ENCODE data around the gene STARD7. TPM values are rescaled to one million over a fixed set of nuclear protein-coding genes. Genes with fewer than 3 reads are reported as not detected.
A peak's percentile ranks its signal among the peaks of the same experiment; 100 is the strongest.

STARD7 gene
- total and polyA plus RNA-seq, 10 of the 15 experiments (the other 5 are each of a cell fraction or from before 2014, with no cell fraction given): 85.4 to 237 (median 153) TPM

DNA sequence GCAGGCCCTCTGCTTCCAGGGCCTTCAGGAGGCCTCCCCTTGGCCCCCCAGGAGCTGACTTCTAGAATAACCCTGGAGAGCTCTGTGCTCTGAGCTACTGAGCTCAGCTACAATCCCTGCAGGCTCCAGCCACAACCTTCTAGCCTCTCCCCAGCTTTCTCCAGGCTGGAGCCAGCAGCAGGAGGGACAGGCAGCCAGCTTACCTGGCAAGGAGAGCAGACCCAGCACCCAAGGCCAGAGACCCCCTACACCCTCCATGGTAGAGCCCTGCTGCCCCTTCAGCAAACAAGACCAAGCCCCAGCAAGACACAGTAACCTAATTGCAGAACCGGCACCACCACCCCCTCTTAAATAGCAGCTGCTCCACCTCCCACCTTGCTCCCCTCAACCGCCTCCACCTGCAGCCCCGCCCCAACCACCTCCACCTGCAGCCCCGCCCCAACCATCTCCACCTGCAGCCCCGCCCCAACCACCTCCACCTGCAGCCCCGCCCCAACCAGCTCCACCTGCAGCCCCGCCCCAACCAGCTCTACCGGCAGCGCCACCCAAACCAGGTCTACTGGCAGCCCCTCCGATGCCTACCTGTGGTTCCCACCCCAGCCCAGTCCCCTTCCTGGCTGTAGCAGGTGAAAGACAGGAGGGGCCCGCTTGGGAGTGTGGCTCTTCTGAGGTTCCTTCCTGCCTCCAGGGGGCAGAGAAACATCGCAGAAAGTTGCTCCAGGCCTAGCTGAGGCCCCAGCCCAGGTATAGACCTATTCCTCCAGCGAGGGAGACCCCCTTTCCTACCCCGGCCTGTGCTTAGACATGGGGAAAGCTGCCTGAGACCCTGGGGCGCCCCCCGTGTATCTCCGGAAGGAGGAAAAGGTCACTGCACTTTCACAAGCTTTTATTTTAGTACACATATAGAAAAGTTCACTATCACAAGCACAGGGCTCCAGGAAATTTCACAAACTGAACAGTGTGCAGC is 70.2 kb downstream of the STARD7 start, which contains the start of gene ASTL (continued):
- TF ChIP-seq, protein P1, sequence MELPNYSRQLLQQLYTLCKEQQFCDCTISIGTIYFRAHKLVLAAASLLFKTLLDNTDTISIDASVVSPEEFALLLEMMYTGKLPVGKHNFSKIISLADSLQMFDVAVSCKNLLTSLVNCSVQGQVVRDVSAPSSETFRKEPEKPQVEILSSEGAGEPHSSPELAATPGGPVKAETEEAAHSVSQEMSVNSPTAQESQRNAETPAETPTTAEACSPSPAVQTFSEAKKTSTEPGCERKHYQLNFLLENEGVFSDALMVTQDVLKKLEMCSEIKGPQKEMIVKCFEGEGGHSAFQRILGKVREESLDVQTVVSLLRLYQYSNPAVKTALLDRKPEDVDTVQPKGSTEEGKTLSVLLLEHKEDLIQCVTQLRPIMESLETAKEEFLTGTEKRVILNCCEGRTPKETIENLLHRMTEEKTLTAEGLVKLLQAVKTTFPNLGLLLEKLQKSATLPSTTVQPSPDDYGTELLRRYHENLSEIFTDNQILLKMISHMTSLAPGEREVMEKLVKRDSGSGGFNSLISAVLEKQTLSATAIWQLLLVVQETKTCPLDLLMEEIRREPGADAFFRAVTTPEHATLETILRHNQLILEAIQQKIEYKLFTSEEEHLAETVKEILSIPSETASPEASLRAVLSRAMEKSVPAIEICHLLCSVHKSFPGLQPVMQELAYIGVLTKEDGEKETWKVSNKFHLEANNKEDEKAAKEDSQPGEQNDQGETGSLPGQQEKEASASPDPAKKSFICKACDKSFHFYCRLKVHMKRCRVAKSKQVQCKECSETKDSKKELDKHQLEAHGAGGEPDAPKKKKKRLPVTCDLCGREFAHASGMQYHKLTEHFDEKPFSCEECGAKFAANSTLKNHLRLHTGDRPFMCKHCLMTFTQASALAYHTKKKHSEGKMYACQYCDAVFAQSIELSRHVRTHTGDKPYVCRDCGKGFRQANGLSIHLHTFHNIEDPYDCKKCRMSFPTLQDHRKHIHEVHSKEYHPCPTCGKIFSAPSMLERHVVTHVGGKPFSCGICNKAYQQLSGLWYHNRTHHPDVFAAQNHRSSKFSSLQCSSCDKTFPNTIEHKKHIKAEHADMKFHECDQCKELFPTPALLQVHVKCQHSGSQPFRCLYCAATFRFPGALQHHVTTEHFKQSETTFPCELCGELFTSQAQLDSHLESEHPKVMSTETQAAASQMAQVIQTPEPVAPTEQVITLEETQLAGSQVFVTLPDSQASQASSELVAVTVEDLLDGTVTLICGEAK (IDR thresholded peaks at IDR 0.05; ENCODE audit: borderline replicate concordance): no peak
- TF ChIP-seq TCF12 (IDR thresholded peaks at IDR 0.05; ENCODE audit: low read depth, low read length): no peak
- peak; percentile 76 for TF ChIP-seq POLR2AphosphoS5 (IDR thresholded peaks at IDR 0.05; ENCODE audit: low read length)
- TF ChIP-seq, protein P2, sequence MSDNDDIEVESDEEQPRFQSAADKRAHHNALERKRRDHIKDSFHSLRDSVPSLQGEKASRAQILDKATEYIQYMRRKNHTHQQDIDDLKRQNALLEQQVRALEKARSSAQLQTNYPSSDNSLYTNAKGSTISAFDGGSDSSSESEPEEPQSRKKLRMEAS (IDR thresholded peaks at IDR 0.05; ENCODE audit: low read depth, low read length): no peak
- TF ChIP-seq, protein P3, sequence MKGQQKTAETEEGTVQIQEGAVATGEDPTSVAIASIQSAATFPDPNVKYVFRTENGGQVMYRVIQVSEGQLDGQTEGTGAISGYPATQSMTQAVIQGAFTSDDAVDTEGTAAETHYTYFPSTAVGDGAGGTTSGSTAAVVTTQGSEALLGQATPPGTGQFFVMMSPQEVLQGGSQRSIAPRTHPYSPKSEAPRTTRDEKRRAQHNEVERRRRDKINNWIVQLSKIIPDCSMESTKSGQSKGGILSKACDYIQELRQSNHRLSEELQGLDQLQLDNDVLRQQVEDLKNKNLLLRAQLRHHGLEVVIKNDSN (IDR thresholded peaks at IDR 0.05; ENCODE audit: borderline replicate concordance, extremely low read length, insufficient read depth, low read depth, low read length): no peak
- TF ChIP-seq POU2F2 (IDR thresholded peaks at IDR 0.05; ENCODE audit: borderline replicate concordance, low read depth, low read length): peak; percentile 83; the same call in 2 of the 3 replicates
- TF ChIP-seq SUPT20H (IDR thresholded peaks at IDR 0.05; ENCODE audit: borderline replicate concordance, control insufficient read depth, low read depth, low read length): no peak
- TF ChIP-seq MYB (IDR thresholded peaks at IDR 0.05; ENCODE audit: borderline replicate concordance, low read depth, low read length): peak; percentile 48; the same call in 1 of the 2 replicates
- TF ChIP-seq, protein P4, sequence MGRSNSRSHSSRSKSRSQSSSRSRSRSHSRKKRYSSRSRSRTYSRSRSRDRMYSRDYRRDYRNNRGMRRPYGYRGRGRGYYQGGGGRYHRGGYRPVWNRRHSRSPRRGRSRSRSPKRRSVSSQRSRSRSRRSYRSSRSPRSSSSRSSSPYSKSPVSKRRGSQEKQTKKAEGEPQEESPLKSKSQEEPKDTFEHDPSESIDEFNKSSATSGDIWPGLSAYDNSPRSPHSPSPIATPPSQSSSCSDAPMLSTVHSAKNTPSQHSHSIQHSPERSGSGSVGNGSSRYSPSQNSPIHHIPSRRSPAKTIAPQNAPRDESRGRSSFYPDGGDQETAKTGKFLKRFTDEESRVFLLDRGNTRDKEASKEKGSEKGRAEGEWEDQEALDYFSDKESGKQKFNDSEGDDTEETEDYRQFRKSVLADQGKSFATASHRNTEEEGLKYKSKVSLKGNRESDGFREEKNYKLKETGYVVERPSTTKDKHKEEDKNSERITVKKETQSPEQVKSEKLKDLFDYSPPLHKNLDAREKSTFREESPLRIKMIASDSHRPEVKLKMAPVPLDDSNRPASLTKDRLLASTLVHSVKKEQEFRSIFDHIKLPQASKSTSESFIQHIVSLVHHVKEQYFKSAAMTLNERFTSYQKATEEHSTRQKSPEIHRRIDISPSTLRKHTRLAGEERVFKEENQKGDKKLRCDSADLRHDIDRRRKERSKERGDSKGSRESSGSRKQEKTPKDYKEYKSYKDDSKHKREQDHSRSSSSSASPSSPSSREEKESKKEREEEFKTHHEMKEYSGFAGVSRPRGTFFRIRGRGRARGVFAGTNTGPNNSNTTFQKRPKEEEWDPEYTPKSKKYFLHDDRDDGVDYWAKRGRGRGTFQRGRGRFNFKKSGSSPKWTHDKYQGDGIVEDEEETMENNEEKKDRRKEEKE (IDR thresholded peaks at IDR 0.05): no peak
- TF ChIP-seq RFX5 (IDR thresholded peaks at IDR 0.05; ENCODE audit: low read depth, low read length): no peak
- TF ChIP-seq CHD2 (IDR thresholded peaks at IDR 0.05; ENCODE audit: borderline replicate concordance, low read depth, low read length): 0 out of 2 replicates have a peak, but pooled peaks have one; percentile 42
- no peak for TF ChIP-seq ASH2L (IDR thresholded peaks at IDR 0.05; ENCODE audit: borderline replicate concordance, low read depth)
- TF ChIP-seq NFYB (IDR thresholded peaks at IDR 0.05; ENCODE audit: insufficient read depth, low read depth, low read length): no peak
- TF ChIP-seq YBX1 (IDR thresholded peaks at IDR 0.05): no peak
- TF ChIP-seq, protein P5, sequence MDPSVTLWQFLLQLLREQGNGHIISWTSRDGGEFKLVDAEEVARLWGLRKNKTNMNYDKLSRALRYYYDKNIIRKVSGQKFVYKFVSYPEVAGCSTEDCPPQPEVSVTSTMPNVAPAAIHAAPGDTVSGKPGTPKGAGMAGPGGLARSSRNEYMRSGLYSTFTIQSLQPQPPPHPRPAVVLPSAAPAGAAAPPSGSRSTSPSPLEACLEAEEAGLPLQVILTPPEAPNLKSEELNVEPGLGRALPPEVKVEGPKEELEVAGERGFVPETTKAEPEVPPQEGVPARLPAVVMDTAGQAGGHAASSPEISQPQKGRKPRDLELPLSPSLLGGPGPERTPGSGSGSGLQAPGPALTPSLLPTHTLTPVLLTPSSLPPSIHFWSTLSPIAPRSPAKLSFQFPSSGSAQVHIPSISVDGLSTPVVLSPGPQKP (IDR thresholded peaks at IDR 0.05; ENCODE audit: low read depth, low read length): no peak
- no peak for TF ChIP-seq EZH2 (IDR thresholded peaks at IDR 0.05; ENCODE audit: borderline replicate concordance, control insufficient read depth, low read depth, low read length)
- peak; percentile 20; the same call in 1 of the 2 replicates for TF ChIP-seq GATAD2B (conservative IDR thresholded peaks at IDR 0.05; ENCODE audit: low read depth)
- no peak for TF ChIP-seq NFXL1 (IDR thresholded peaks at IDR 0.05; ENCODE audit: borderline replicate concordance)
- TF ChIP-seq HDAC2 (IDR thresholded peaks at IDR 0.05): no peak

Measured in GM12878 (cell line).